Gastrocnemius medialis (tissue), 4 donors: ENCODE results near the gene MRPS10. TPM values are rescaled to one million over a fixed set of nuclear protein-coding genes. Genes with fewer than 3 reads are reported as not detected.

Source experiments
- ATAC-seq, 2 donors: fragments of 150-250 bp; one replicate each; pipeline ENCODE4 v1.9.1; 2016
- DNase-seq, 2 donors: peaks; one replicate each; pipeline ENCODE4 v3.0.0-alpha.2; 2019
- H3K27ac ChIP-seq, 4 donors: fragments of 200-600 bp; sonication (generic); 1 replicate in 1 of 4; 2 replicates in 3 of 4; pipeline ENCODE4 v1.5.1; 2016 to 2018; ENCODE audit warnings: mild to moderate bottlenecking in 2 of 4, moderate library complexity in 1 of 4
- H3K27me3 ChIP-seq, 3 donors: fragments of 200-600 bp; sonication (generic) in 2 of 3; 1 replicate in 1 of 3; 2 replicates in 2 of 3; pipeline versions ENCODE4 v1.5.1 to v1.6.0; 2016 to 2019; ENCODE audit warnings: mild to moderate bottlenecking in 1 of 3, moderate library complexity in 1 of 3
- H3K36me3 ChIP-seq, 2 donors: fragments of 200-600 bp; sonication (generic) in 1 of 2; one replicate each; pipeline ENCODE4 v1.5.1; 2017 to 2018
- H3K4me1 ChIP-seq, 2 donors: fragments of 200-600 bp; sonication (generic) in 1 of 2; one replicate each; pipeline ENCODE4 v1.5.1; 2016 to 2017; ENCODE audit warnings: mild to moderate bottlenecking in 2 of 2
- H3K4me3 ChIP-seq, 4 donors: fragments of 200-600 bp; sonication (generic) in 3 of 4; 1 replicate in 1 of 4; 2 replicates in 3 of 4; pipeline ENCODE4 v1.5.1; 2016 to 2019; ENCODE audit warnings: mild to moderate bottlenecking in 2 of 4
- H3K9me3 ChIP-seq, 3 donors: fragments of 200-600 bp; sonication (generic) in 2 of 3; 1 replicate in 1 of 3; 2 replicates in 2 of 3; pipeline ENCODE4 v1.5.1; 2016 to 2019
- CTCF ChIP-seq, 5 experiments: fragments of 450-650 bp in 3 of 5; fragments of 200-600 bp in 2 of 5; sonication (generic) in 2 of 5; IDR thresholded peaks in 4 of 5; conservative IDR thresholded peaks in 1 of 5; 1 replicate in 4 of 5; 2 replicates in 1 of 5; pipeline ENCODE4 v1.5.1; 2016 to 2019; ENCODE audit warnings: antibody characterized with exemption in 5 of 5, mild to moderate bottlenecking in 3 of 5, moderate library complexity in 3 of 5
- POLR2A ChIP-seq, 2 donors: fragments of 450-650 bp; IDR thresholded peaks; one replicate each; pipeline ENCODE4 v1.6.1; 2017; ENCODE audit warnings: antibody characterized with exemption in 2 of 2, mild to moderate bottlenecking in 2 of 2, moderate library complexity in 2 of 2
- in situ Hi-C, 4 donors: fragments of 200-750 bp; cut with MboI; loops; one replicate each; pipeline versions ENCODE4 v1.15.0 to v1.8.0; 2017; ENCODE audit warnings: low sequenced_read_pairs in 4 of 4
- intact Hi-C: fragments of 100-400 bp; cut with DNase I; formaldehyde crosslinking; loops from one replicate; pipeline ENCODE4 v1.15.1; 2023; ENCODE audit warnings: low total_unique reads
- total RNA-seq, 4 donors: library from RNA; depleted of rRNA; stranded (reverse); fragments of >200 nt; gene quantifications; one replicate each; pipeline versions ENCODE4 v1.1.0 to v1.2.3, GENCODE V29; 2016

MRPS10 gene
- total RNA-seq, 4 donors from 2014 or later, result 52.2 to 63.7 (median 56.0) TPM

DNA sequence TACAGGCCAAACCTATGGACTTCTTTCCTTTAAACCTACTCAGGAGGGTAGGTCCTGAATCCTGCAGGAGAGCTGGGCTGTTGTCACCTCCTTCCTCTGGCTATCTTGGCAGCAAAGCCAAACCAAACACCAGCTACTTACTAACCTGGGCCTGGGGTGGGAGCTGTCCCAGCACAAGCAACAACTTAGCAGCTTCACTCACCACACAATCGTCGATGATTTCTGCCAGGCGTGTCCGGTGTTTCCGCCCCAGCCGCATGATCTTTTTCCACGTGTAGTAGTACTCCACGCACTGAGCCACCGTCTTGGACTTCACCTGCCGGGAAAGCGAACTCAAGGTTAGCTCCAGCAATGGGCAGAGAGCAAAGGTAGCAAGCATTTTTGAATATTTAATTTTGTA is 25.4 kb upstream of the MRPS10 start:
- DNase-seq, result no peak
- H3K27ac ChIP-seq, result no peak overlapping the region
- TF ChIP-seq CTCF (IDR thresholded peaks at IDR 0.05 in 4 of 5, conservative IDR thresholded peaks at IDR 0.05 in 1 of 5) (no peak), POLR2A (IDR thresholded peaks at IDR 0.05) (no peak)
- intact Hi-C loops (no loop called here), in situ Hi-C loops (no loop called here)
- H3K27me3 ChIP-seq, result no peaks in the 10 kb centered on the region
- H3K4me1 ChIP-seq, result no peaks in the 10 kb centered on the region
- H3K36me3 ChIP-seq, result no peaks in the 10 kb centered on the region
- no peak for ATAC-seq
- no peaks in the 10 kb centered on the region for H3K9me3 ChIP-seq
- H3K4me3 ChIP-seq, result no peak overlapping the region

DNA sequence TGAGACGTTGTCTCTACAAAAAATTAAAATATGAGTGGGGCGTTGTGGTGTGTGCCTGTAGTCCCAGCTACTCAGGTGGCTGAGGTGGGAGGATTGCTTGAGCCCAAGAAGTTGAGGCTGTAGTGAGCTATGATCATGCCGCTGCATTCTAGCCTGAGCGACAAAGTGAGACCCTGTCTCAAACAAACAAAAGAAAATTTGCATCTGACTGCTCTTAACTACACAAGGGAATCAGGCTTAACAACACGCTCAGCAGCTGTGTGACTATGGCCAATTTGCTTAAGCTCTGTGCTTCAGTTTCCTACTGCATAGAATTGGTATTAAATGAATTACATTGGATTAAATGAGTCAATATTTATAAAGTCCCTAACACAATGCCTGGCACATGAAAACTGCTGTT is 24.3 kb upstream of the MRPS10 start:
- Histone ChIP-seq H3K9me3 (no peaks in the 10 kb centered on the region), H3K4me3 (no peak overlapping the region), H3K36me3 (no peaks in the 10 kb centered on the region), H3K27ac (no peak overlapping the region), H3K4me1 (no peaks in the 10 kb centered on the region), H3K27me3 (no peaks in the 10 kb centered on the region)
- ATAC-seq (no peak), DNase-seq (no peak)
- no peak for TF ChIP-seq POLR2A (IDR thresholded peaks at IDR 0.05)
- no peak for TF ChIP-seq CTCF (IDR thresholded peaks at IDR 0.05 in 4 of 5, conservative IDR thresholded peaks at IDR 0.05 in 1 of 5)
- intact Hi-C loops, result no loop called here
- in situ Hi-C loops, result no loop called here

GRCh38 chr6:42239736-42240375 is 22.2 kb upstream of the MRPS10 start:
- TF ChIP-seq CTCF (IDR thresholded peaks at IDR 0.05 in 4 of 5, conservative IDR thresholded peaks at IDR 0.05 in 1 of 5) (no peak), POLR2A (IDR thresholded peaks at IDR 0.05) (no peak)
- H3K27ac ChIP-seq, result no peak overlapping the region
- no peaks in the 10 kb centered on the region for H3K9me3 ChIP-seq
- no peak overlapping the region for H3K4me3 ChIP-seq
- H3K4me1 ChIP-seq, result no peaks in the 10 kb centered on the region
- ATAC-seq, result no peak
- H3K27me3 ChIP-seq, result no peaks in the 10 kb centered on the region
- H3K36me3 ChIP-seq, result no peaks in the 10 kb centered on the region
- no peak for DNase-seq
- in situ Hi-C loops, result no loop called here
- intact Hi-C loops, result no loop called here

DNA sequence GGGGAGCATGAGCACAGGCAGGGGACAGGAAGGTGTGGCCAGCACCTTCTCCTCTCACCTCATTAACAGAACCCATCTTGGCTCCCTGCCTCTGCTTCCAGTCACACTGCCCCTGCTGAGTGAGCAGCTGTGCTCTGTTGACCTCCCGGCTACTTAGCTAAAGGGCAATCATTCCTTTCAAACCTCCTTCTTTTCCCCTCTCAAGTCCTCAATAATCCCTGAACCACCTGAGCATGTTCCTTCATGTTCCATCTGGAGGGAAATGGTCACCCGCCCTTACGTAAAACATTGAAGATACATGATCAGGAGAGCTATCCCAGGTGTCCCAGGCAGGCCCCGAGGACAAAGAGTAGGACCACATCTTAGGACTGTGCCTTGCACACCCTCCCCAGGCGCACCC is 21.7 kb upstream of the MRPS10 start:
- ATAC-seq, result no peak
- intact Hi-C loops, result no loop called here
- in situ Hi-C loops, result no loop called here

More for the DNA sequence above, 21.7 kb upstream of the MRPS10 start:
- no peaks in the 10 kb centered on the region for H3K4me1 ChIP-seq
- no peak for DNase-seq
- H3K9me3 ChIP-seq, result no peaks in the 10 kb centered on the region
- no peaks in the 10 kb centered on the region for H3K36me3 ChIP-seq
- H3K4me3 ChIP-seq, result no peak overlapping the region
- H3K27me3 ChIP-seq, result no peaks in the 10 kb centered on the region
- no peak overlapping the region for H3K27ac ChIP-seq
- no peak for TF ChIP-seq CTCF (IDR thresholded peaks at IDR 0.05 in 4 of 5, conservative IDR thresholded peaks at IDR 0.05 in 1 of 5)
- no peak for TF ChIP-seq POLR2A (IDR thresholded peaks at IDR 0.05)
